GM21529 (cell line): ENCODE results near the gene PPARD.
"Not testable (repeated sequence)": the region's sequence is repeated elsewhere in the genome, so short reads cannot be mapped to it uniquely, and the experiment has no call there.

Experiments used
- ATAC-seq: cut with Tn5 transposase; IDR thresholded peaks from one replicate; pipeline ENCODE4 v1.9.1; 2021; ENCODE audit not compliant: unreplicated experiment

Gene PPARD

DNA sequence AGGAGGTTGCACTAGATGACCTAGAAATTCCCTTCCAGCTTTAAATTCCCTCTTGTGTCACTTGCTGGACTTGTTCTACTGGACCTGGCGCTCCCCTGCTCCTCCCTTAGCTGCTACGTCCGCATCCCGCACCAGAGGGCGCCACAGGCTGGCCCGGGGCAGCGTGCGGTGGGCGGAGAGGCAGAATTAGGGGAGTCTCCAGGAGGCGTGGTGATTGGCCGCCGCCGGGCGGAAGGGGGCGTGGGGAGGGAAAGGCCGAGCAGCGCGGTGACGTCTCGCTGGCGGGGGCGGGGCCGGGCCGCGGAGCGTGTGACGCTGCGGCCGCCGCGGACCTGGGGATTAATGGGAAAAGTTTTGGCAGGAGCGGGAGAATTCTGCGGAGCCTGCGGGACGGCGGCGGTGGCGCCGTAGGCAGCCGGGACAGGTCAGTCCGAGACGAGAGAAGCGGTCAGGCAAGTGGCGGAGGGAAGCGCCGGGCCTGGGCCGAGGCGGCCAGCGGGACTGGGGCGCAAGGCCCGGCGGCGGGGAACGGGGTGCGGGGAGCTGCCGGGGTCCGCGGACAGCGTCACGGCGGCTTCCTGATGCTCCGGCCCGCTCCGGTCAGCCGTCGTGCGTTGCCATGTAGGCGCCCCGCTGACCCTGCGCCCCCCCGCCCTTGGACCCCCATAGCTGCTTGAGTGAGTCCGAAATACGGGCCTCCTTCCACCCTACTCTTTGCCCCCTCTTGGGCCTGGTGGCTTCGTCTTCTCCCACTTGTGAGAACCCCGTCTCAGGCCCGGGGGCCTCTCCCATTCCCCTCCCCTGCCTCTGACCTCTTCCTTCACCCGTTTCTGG lies at the start of gene PPARD:
Gene PPARD, plus strand, starts transcription at position 301 of the 834 bp plus-strand sequence. CDS start 68,530 bp downstream, outside the sequence.
- ATAC-seq: peak; percentile 97

DNA sequence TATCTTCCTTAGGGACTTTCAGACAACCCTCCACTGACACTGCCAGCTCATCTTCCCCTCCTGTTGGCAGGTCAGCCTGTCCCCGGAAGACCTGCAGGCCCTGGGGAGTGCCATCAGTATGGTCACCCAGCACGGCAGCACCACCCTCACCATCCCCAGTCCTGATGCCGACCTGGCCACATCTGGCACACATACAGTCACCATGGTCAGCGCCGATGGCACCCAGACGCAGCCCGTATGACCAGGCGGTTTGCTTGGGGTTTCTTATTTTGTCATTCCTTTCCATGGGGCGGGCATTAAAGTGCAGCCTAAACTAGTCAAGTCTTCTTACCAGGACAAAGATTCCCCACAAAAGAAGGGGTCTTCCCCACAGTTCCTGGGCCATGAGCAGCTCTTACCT lies 48.7 kb upstream of the PPARD start:
- no peak for ATAC-seq

- ATAC-seq: no peak
Observed at GRCh38 chr6:35294308-35294945, 47.9 kb upstream of the PPARD start.

DNA sequence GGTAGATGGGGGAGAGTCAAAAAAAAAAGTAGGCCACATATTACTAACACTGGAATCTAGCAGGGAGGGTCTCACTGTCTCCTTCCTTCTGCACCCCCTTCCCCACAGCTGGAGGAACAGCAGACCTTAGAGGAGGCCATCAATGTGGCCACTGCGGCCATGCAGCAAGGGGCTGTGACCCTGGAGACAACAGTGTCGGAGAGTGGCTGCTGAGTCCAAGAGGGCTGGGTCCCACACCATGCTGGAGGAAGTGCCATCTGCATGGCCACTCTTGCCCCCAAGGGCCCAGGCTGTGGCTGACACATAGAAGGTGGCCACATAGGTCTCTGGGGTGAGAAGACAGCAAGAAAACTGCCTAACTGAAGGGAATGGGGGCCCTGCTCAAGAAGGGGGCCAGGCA lies 47.3 kb upstream of the PPARD start:
- ATAC-seq: no peak

DNA sequence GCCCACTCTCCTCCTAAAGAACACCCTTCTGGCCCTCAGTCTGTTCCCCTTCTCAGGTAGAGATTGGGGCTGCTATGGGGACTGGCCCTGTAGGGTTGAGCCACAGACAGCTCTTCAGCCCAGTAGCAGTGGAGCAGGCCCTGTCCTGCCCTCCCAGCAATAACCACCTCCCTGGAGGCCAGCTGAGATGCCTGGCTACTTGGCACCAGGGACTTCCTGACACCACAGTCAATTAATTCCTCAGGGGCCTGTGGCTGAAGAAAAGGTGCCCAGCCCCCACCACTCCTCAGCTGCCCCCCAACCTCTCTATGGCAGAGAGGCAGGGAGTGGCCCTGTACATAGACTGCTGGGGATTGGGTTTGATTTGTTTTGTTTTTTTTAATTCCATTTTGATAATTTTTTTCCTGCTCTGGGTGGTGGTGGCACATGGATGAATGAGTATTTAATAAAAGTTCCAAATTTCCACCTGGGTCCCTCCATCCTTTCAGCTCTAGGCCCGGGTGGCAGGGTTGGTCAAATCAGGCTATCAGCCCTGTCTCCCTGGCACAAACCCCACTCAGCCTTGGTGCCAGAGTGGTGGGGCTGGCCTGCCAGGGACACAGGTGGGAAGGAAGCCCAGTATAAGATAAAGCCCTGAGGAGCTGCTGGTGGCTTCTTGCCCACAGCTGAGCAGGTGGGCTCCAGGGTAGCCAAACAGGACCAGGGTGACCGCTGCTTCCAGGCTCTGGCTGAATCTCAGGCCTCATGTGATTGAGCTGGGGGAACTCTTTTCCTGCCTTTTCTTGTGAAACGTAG lies 46.6 kb upstream of the PPARD start:
- ATAC-seq: no peak

DNA sequence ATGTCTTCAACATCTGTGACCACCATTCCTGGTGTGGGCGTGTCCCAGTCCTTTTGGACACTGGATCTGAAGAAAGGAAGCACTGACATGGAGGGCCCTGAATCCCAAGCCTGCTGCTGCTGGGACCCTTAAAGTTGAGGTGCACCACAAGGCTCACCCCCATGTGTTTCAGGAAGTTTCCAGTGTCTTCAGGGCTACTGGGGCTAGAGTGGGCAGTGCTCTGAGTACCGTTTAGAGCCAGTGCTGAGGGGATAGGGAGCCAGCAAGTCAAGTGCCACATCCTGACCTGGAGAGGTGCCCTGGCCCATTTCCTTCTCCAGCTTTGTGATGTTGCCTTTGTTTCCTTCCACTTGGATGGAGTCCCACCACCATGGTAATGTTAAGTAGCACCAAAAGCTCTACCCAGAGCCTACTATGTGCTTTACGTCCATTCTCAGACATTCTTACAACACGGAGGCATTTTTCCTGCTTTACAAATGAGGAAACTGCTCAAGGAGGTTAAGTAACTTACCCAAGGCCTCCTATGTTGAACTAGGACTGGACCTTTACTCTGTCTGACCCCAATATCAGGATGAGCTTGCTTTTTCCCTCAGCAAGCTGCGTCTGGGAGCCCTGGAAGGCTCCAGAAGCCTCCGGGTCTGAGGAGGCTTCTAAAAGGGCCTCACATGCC lies 45.3 kb upstream of the PPARD start:
- ATAC-seq: peak; percentile 3

DNA sequence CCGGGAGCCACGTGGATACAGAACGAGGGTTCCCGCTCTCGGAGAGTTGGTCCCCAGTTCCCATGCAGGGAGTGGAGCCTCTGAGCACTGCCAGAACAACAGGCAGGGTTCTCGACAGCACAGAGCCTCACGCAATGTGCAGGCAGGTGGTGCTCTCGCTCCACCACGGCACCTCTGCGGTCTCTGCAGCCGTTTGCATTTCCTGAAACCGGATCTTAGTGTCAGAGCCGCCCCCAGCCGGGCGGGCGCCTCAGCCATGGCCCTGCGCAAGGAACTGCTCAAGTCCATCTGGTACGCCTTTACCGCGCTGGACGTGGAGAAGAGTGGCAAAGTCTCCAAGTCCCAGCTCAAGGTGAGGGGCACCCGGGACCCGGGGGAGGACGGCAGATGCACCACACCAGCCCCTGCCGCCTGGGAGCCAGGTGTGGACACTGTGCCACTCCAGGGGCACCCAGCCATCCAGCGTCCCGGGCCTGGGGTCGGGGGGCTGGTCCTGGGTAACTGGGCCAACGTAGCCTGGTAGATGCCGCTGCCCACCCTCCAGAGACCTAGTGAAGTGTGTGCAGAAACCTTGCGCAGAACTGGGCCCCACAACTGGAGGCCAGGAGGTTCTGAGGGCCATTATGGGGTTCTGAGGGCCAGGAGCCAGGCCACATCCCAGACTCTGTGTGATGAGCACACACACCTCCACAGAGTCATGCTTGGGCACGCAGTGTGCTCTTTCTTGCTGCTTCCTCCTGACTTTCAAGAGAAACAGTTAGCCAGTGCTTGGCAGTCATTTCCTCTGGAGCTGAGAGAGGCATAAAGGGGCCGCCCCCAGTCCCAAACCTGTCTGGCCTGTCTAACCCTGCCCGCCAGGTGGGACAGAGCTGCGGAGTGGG lies 44.5 kb upstream of the PPARD start, which contains the start of gene DEF6:
Gene DEF6, plus strand, starts transcription at position 218 of the 881 bp plus-strand sequence. Its CDS starts 39 bp downstream, at position 257.
- ATAC-seq: peak; percentile 76

DNA sequence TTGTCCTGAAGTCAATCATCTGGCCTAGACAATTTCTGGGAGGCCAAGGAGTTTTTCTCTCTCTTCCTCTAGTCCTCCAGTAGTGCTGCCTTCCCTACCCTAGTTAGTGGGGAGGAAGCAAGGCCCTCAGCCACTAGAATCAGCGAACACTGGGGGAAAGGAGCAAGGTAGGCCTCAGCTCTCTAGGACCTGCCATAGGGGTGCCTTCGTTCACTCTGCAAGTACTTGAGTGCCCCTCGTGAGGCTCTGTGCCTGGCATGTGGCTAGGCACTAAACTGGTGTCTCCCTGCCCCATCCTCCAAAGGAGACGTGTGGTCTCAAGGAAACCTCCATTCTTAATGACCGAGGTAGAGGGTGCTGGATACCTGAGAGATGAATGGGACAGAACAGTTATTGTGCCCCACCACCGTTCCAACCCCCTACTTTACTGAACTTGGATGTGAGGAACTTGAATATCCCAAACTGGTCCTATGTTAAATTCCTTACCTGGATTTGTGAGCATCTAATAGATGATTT lies 43.7 kb upstream of the PPARD start:
- ATAC-seq: no peak

- no peak for ATAC-seq
Observed at GRCh38 chr6:35299674-35300073, 42.7 kb upstream of the PPARD start.

DNA sequence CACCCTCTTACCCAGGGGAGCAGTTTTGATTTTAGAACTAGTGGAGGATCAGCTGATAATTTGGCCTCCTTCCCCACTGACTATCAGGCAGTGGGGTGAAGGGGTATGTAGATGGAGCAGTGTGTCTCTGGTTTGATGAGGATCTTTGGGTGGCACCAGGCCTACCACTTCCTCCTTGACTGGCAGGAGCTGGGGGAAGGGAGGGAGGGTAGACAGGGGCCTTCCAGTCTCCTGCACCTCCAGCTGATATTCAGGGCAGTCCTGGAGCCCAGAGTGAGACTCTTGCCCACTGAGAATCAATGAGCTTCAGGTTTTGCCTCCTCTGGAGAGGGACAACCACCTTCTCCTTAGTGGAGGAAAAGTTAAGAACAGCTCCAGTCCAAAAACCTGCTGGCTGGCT lies 41.5 kb upstream of the PPARD start:
- no peak for ATAC-seq

DNA sequence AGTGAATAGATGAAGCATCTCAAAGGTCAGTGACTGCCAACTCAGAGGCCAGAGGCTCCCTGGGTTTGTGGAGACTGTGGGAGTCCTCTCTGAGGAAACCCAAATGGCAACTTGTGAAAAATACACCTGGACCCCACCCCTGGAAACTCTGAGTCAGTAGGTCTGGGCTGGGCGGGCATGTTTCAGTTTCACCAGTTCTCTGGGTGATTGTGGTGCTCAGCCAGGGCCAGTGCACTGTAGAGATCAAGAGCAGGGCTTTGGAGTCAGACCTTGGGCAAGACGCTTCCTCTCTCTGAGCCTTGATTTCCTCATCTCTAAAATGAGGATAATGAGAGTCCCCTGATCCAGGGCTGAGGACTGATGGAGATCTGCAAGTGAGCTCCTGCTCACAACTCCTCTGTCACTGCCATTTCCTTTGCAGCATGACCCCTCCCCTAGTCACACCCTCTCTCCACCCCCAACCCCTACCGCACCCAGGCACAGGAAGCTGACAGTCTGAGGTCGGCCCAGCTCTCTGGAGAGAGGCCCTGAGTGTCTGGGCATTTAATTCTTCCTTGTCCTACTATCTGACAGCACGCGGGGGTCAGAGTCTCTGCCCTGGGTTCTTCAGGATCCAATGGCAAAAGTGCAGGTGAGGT lies 39.6 kb upstream of the PPARD start:
- peak; percentile 72 for ATAC-seq

GRCh38 chr6:35304299-35304698 lies 38.1 kb upstream of the PPARD start:
- no peak for ATAC-seq

DNA sequence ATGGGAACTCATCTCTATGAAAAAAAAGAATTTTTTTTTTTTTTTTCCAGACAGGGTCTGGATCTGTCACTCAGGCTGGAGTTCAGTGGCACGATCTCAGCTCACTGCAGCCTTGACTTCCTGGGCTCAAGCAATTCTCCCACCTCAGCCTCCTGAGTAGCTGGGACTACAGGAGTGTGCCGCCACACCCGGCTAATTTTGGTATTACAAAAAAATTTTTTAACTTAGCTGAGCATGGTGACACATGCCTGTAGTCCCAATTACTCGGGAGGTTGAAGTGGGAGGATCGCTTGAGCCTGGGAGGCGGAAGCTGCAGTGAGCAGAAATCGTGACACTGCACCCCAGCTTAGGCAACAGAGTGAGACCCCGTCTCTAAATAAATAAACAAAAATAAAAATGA lies 37.2 kb upstream of the PPARD start:
- ATAC-seq: no peak

GRCh38 chr6:35307138-35307537 lies 35.2 kb upstream of the PPARD start:
- ATAC-seq: not testable (repeated sequence)

DNA sequence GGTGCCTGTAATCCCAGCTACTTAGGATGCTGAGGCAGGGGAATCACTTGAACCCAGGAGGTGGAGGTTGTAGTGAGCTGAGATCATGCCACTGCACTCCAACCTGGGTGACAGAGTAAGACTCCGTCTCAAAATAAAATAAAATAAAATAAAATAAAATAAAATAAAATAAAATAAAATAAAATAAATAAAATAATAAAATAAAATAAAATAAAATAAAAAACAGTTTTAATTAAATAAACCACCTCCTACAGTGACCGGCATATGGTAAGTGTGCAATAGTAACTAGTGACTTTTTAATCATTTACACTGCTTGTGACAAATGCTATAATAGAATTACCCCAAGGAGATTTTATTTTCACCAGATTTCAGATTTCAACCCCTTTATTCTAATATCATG lies 33.8 kb upstream of the PPARD start:
- not testable (repeated sequence) for ATAC-seq

DNA sequence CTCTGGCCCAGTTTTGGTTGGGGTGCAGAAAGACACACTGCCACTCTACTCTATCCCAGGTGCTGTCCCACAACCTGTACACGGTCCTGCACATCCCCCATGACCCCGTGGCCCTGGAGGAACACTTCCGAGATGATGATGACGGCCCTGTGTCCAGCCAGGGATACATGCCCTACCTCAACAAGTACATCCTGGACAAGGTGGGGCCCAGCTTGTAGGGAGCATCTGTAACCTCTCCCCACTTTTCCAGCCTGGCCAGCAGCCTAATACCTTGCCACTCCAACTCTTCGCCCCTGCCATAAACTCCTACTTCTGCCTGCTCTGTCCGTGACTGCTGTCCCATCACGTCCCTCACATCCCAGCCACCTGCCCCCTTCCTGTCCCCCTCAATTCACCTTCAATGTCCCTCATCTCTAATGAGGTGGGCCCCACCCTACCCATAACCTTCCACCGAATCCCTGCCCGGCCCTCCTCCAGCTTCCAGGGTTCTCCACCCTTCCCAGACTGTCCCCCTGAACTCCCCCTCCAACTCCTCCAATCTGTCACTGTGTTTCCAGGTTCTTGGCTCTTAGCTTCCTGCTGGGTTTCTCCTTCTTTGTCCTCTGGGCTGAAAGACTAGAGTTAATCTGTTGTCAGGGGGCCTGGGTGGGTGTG lies 32.6 kb upstream of the PPARD start:
- no peak for ATAC-seq

GRCh38 chr6:35310265-35310831 lies 32.0 kb upstream of the PPARD start:
- ATAC-seq: no peak

- no peak for ATAC-seq
Observed at GRCh38 chr6:35311390-35312075, 30.8 kb upstream of the PPARD start.
